WTC11 (cell line): Measurements from ENCODE around the gene ISOC2. TPM values are rescaled to one million over a fixed set of nuclear protein-coding genes. Genes with fewer than 3 reads are reported as not detected.

Experiments
- ATAC-seq: fragments of 200-7000 bp; cut with Tn5 transposase; 2 replicates; pipeline ENCODE4 v1.10.0; 2021; ENCODE audit warnings: mild to moderate bottlenecking, moderate library complexity
- CTCF ChIA-PET: fragments of 300-600 bp; sonication (Branson Sonifier 250); formaldehyde crosslinking; loops from one replicate; lab custom pipeline; 2021; ENCODE audit warnings: antibody characterized with exemption; lab: Charles Lee
- POLR2A ChIA-PET: fragments of 350-600 bp; sonication (Branson Sonifier 250); formaldehyde crosslinking; loops from one replicate; lab custom pipeline; 2021; ENCODE audit warnings: antibody characterized with exemption; lab: Charles Lee
- DNase-seq: peaks from one replicate; pipeline ENCODE4 v3.0.0; 2021; ENCODE audit warnings: low spot score
- H3K27ac Mint-ChIP-seq: 2 replicates; pipeline ENCODE4 v1.8.0; 2021; ENCODE audit warnings: mixed read lengths
- H3K27me3 Mint-ChIP-seq: 2 replicates; pipeline ENCODE4 v1.8.0; 2021; ENCODE audit warnings: low read depth, mild to moderate bottlenecking, moderate library complexity, mixed read lengths
- H3K36me3 Mint-ChIP-seq: 2 replicates; pipeline ENCODE4 v1.8.0; 2021; ENCODE audit warnings: mixed read lengths
- H3K4me1 Mint-ChIP-seq: 2 replicates; pipeline ENCODE4 v1.8.0; 2022; ENCODE audit warnings: mixed read lengths
- H3K4me3 Mint-ChIP-seq: 2 replicates; pipeline ENCODE4 v1.8.0; 2021; ENCODE audit warnings: mild to moderate bottlenecking, moderate library complexity, mixed read lengths
- H3K9me3 Mint-ChIP-seq: 2 replicates; pipeline ENCODE4 v1.8.0; 2021; ENCODE audit warnings: mixed read lengths
- ARID4B ChIP-seq: sonication (generic); formaldehyde crosslinking; IDR thresholded peaks from 2 replicates; pipeline ENCODE4 v1.8.0; 2023; ENCODE audit warnings: missing genetic modification reagents, mild to moderate bottlenecking, borderline replicate concordance
- FOXP4 ChIP-seq: sonication (generic); formaldehyde crosslinking; IDR thresholded peaks from 2 replicates; pipeline ENCODE4 v1.8.0; 2022; ENCODE audit warnings: mild to moderate bottlenecking, missing genetic modification reagents
- HMGXB4 ChIP-seq: sonication (generic); formaldehyde crosslinking; IDR thresholded peaks from 2 replicates; pipeline ENCODE4 v1.8.1; 2023; ENCODE audit warnings: mild to moderate bottlenecking, moderate library complexity, missing genetic modification reagents
- MAX ChIP-seq: sonication (generic); formaldehyde crosslinking; IDR thresholded peaks from 2 replicates; pipeline ENCODE4 v1.8.0; 2022; ENCODE audit warnings: mild to moderate bottlenecking, missing genetic modification reagents
- NFATC4 ChIP-seq: fragments of 250-450 bp; sonication (Bioruptor Pico); IDR thresholded peaks from 2 replicates; pipeline ENCODE4 v1.9.0; 2021; ENCODE audit warnings: mild to moderate bottlenecking
- NR1H2 ChIP-seq: sonication (generic); formaldehyde crosslinking; IDR thresholded peaks from 2 replicates; pipeline ENCODE4 v1.9.0; 2021; ENCODE audit warnings: mild to moderate bottlenecking, moderate library complexity, missing genetic modification reagents
- NR2C2 ChIP-seq: sonication (generic); formaldehyde crosslinking; IDR thresholded peaks from 2 replicates; pipeline ENCODE4 v1.8.0; 2022; ENCODE audit warnings: mild to moderate bottlenecking, missing genetic modification reagents
- PRDM15 ChIP-seq: sonication (generic); formaldehyde crosslinking; IDR thresholded peaks from 2 replicates; pipeline ENCODE4 v1.8.0; 2022; ENCODE audit warnings: missing genetic modification reagents
- PREB ChIP-seq: sonication (generic); formaldehyde crosslinking; IDR thresholded peaks from 2 replicates; pipeline ENCODE4 v1.8.1; 2022; ENCODE audit warnings: mild to moderate bottlenecking, missing genetic modification reagents, moderate library complexity, borderline replicate concordance
- SMAD4 ChIP-seq: sonication (generic); formaldehyde crosslinking; IDR thresholded peaks from 2 replicates; pipeline ENCODE4 v1.8.0; 2022; ENCODE audit warnings: mild to moderate bottlenecking, missing genetic modification reagents
- SOX15 ChIP-seq: fragments of 250-450 bp; sonication (Bioruptor Pico); IDR thresholded peaks from 2 replicates; pipeline ENCODE4 v1.9.0; 2021; ENCODE audit warnings: mild to moderate bottlenecking
- SP1 ChIP-seq: sonication (generic); formaldehyde crosslinking; conservative IDR thresholded peaks from 2 replicates; pipeline ENCODE4 v1.8.1; 2022; ENCODE audit warnings: missing genetic modification reagents
- TEAD1 ChIP-seq: sonication (generic); formaldehyde crosslinking; IDR thresholded peaks from 2 replicates; pipeline ENCODE4 v1.8.0; 2022; ENCODE audit warnings: mild to moderate bottlenecking, missing genetic modification reagents
- TEAD4 ChIP-seq: sonication (generic); formaldehyde crosslinking; IDR thresholded peaks from 2 replicates; pipeline ENCODE4 v1.8.0; 2022; ENCODE audit warnings: mild to moderate bottlenecking, missing genetic modification reagents
- TP53 ChIP-seq: sonication (generic); formaldehyde crosslinking; IDR thresholded peaks from 2 replicates; pipeline ENCODE4 v1.8.1; 2023; ENCODE audit warnings: mild to moderate bottlenecking, missing genetic modification reagents
- USF2 ChIP-seq: sonication (generic); formaldehyde crosslinking; IDR thresholded peaks from 2 replicates; pipeline ENCODE4 v1.8.1; 2023; ENCODE audit warnings: mild to moderate bottlenecking, missing genetic modification reagents, moderate library complexity
- ZBTB43 ChIP-seq: sonication (generic); formaldehyde crosslinking; IDR thresholded peaks from 2 replicates; pipeline ENCODE4 v1.8.1; 2023; ENCODE audit warnings: mild to moderate bottlenecking, missing genetic modification reagents
- ZNF121 ChIP-seq: sonication (generic); formaldehyde crosslinking; IDR thresholded peaks from 2 replicates; pipeline ENCODE4 v1.8.0; 2023; ENCODE audit warnings: missing genetic modification reagents
- ZNF263 ChIP-seq: sonication (generic); formaldehyde crosslinking; IDR thresholded peaks from 2 replicates; pipeline ENCODE4 v1.8.1; 2022; ENCODE audit warnings: low read depth, mild to moderate bottlenecking, moderate library complexity, missing genetic modification reagents
- ZNF396 ChIP-seq: fragments of 250-450 bp; sonication (Bioruptor Pico); IDR thresholded peaks from 2 replicates; pipeline ENCODE4 v1.8.0; 2021; ENCODE audit warnings: mild to moderate bottlenecking, moderate library complexity, borderline replicate concordance
- ZNF416 ChIP-seq: fragments of 250-450 bp; sonication (Bioruptor Pico); IDR thresholded peaks from 2 replicates; pipeline ENCODE4 v1.9.0; 2021; ENCODE audit warnings: mild to moderate bottlenecking, inconsistent platforms
- ZNF671 ChIP-seq: fragments of 250-450 bp; sonication (Bioruptor Pico); IDR thresholded peaks from 2 replicates; pipeline ENCODE4 v1.8.0; 2021; ENCODE audit warnings: mild to moderate bottlenecking
- total RNA-seq: library from RNA; stranded (reverse); gene quantifications from 3 replicates; pipeline ENCODE4 v1.2.3, GENCODE V29; 2021

The ISOC2 gene
- total RNA-seq, 1 experiment from 2014 or later, result 96.3 TPM

GRCh38 chr19:55441692-55442321 lies 19.6 kb downstream of the ISOC2 start:
- ATAC-seq (peak; percentile 75), DNase-seq (peak; percentile 90)
- CTCF ChIA-PET, result interaction anchor here (0.7 to 1.4 kb wide), 7 partner anchors 20 to 281 kb away, joined by 3 read pairs; partner anchors contain the start of gene ISOC2
- H3K4me1 Mint-ChIP-seq, result peaks cover 23% of the 10 kb centered on the region
- H3K9me3 Mint-ChIP-seq, result no peaks in the 10 kb centered on the region
- H3K4me3 Mint-ChIP-seq, result peak overlapping the region; percentile 62
- H3K27me3 Mint-ChIP-seq, result peaks cover 8% of the 10 kb centered on the region
- no peak overlapping the region; the same call in 1 of the 2 replicates for H3K27ac Mint-ChIP-seq
- POLR2A ChIA-PET, result no interaction called here
- no peaks in the 10 kb centered on the region for H3K36me3 Mint-ChIP-seq
- TF ChIP-seq SOX15 (CRISPR knock-in tag), result no peak
- TF ChIP-seq SP1 (CRISPR knock-in tag), result 0 out of 2 replicates have a peak, but pooled peaks have one; percentile 18
- TF ChIP-seq TEAD1 (CRISPR knock-in tag), result no peak
- TF ChIP-seq ZNF121 (CRISPR knock-in tag), result no peak
- no peak for TF ChIP-seq TEAD4 (CRISPR knock-in tag)
- peak; percentile 61; the same call in 1 of the 2 replicates for TF ChIP-seq ZNF263 (CRISPR knock-in tag)
- no peak for TF ChIP-seq NFATC4 (CRISPR knock-in tag)
- no peak for TF ChIP-seq PRDM15 (CRISPR knock-in tag)
- TF ChIP-seq ZNF396 (CRISPR knock-in tag), result no peak
- no peak for TF ChIP-seq ZNF671 (CRISPR knock-in tag)
- TF ChIP-seq ZNF416, result no peak
- no peak for TF ChIP-seq HMGXB4
- TF ChIP-seq TP53 (CRISPR knock-in tag), result no peak
- TF ChIP-seq NR1H2 (CRISPR knock-in tag), result no peak
- peak; percentile 11; the same call in 1 of the 2 replicates for TF ChIP-seq FOXP4 (CRISPR knock-in tag)
- peak; percentile 60 for TF ChIP-seq MAX
- no peak for TF ChIP-seq NR2C2 (CRISPR knock-in tag)
- TF ChIP-seq USF2 (CRISPR knock-in tag), result no peak
- no peak for TF ChIP-seq ARID4B (CRISPR knock-in tag)
- TF ChIP-seq PREB (CRISPR knock-in tag), result no peak
- TF ChIP-seq SMAD4 (CRISPR knock-in tag), result no peak
- TF ChIP-seq ZBTB43 (CRISPR knock-in tag), result 0 out of 2 replicates have a peak, but pooled peaks have one; percentile 44
